Measurements from ENCODE around the gene IPO13.
A peak's percentile ranks its signal among the peaks of the same experiment; 100 is the strongest.

IPO13 gene

DNA sequence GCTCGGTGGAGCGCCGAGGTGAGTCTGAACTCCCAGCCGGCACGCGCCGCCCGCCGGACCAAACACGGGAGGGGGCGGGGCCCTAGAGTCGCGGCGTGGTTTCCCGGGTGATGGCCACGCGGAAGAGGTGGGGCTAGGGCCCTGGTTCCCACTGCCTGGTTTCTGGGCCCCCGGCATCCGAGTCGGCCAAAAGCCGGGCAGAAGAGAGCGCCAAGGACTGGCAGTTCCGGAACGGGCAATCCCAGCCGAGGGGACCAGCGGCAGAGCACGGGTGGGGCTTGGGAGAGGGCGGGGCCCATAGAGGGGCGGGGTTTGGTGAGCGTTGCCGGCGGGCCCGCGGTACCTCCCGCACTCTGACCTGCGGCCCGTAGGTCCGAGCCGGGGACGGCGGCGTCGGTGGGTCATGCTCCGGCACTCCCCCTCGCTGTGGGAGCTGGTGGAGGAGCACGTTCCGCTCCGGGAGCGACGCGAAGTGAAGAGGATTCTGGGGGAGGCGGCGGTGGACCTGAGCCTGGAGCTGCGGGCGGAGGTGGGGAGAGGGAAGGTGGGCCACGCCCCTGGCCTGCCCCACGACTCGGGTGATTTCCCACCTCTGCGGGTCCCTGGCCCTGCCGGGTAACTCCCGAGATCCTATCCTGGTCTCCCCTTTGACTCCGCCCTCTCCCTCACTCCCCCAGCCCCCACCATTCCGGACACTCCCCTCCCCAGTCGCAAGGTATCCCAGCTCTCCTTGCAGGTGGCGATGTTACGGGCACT, 44.9 kb downstream of the IPO13 start, which contains the start of gene CCDC24:
CCDC24 (plus strand) TSS at position 124 of the 756 bp plus-strand sequence; CDS start at position 404, 280 bp downstream.
- DNase-seq: peak; percentile 61

DNA sequence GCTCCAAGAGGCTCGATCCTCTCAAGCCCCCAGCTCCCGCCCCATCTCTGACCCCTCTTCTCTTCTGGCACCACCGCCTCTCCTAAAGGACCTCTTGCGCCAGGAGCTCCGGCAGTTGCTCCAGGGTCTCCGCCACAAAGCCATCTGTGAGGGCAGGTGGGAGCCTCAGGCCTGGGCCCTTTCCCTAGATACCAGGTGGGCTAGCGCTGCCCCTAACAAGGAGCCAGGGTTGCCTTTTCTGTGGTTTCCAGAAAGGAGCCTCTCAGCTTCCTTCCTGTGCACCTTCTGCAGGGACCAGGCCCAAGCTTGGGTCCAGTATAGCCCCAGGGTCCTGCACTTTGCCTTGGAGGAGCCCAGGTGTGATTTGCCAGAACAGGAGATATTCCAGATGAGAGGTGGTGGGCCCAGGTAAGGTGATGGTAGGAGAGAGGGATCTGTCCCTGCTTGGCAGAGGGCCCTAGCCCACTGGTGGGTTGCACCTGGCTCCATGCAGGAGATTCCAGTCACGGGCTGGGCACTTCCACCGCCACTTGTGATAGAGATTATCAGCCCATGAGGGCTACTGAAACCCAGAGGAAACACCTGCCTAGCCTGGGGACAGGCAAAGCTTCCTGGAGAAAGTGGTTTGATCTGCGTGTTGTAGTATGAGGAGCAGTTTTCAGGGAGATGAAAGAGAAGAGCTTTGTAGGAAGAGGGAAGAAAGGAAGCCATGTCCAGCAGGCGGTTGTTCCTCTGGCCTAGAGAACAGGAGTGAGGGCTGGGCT, 45.7 kb downstream of the IPO13 start:
- DNase-seq: no peak

DNA sequence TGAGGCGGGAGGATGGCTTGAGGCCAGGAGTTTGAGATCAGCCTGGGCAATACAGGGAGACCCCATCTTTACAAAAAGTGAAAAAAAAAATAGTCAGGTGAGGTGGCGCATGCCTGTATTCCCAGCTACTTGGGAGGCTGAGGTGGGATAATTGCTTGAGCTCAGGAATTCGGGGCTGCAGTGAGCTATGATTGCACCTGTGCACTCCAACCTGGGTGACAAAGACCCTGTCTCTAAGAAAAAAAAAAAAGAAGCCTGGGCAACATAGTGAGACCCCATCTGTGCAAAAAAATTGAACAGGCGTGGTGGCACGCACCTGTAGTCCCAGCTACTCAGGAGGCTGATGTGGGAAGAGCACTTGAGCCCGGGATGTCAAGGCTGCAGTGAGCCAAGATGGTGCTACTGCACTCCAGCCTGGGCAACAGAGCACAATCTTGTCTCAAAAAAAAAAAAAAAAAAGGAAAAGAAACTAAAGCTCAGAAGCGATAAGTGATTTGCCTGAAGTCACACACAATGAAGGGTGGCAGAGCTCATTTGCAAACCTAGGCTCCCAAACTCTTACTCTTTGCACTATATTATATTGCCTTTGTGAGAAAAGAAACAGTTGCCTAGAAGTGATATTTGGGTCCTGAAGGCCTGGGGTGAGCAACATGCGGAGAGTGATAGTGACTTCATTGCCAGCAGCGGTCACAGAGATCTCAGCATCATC, 46.6 kb downstream of the IPO13 start:
- no peak for DNase-seq

DNA sequence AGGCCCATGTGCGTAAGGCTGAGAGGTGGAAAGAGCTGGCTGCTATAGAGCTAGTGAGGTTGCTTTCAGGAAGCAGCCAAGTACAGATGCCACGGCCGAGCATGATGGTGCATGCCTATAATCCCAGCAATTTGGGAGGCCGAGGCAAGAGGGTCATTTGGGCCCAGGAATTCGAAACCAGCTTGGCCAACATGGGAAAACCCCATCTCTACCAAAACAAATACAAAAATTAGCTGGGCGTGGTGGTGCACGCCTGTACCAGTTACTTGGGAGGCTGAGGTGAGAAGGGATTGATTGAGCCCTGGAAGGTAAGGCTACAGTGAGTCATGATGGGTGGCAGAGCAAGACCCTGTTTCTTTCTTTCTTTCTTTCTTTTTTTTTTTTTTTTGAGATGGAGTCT, 47.3 kb downstream of the IPO13 start:
- no peak for DNase-seq

DNA sequence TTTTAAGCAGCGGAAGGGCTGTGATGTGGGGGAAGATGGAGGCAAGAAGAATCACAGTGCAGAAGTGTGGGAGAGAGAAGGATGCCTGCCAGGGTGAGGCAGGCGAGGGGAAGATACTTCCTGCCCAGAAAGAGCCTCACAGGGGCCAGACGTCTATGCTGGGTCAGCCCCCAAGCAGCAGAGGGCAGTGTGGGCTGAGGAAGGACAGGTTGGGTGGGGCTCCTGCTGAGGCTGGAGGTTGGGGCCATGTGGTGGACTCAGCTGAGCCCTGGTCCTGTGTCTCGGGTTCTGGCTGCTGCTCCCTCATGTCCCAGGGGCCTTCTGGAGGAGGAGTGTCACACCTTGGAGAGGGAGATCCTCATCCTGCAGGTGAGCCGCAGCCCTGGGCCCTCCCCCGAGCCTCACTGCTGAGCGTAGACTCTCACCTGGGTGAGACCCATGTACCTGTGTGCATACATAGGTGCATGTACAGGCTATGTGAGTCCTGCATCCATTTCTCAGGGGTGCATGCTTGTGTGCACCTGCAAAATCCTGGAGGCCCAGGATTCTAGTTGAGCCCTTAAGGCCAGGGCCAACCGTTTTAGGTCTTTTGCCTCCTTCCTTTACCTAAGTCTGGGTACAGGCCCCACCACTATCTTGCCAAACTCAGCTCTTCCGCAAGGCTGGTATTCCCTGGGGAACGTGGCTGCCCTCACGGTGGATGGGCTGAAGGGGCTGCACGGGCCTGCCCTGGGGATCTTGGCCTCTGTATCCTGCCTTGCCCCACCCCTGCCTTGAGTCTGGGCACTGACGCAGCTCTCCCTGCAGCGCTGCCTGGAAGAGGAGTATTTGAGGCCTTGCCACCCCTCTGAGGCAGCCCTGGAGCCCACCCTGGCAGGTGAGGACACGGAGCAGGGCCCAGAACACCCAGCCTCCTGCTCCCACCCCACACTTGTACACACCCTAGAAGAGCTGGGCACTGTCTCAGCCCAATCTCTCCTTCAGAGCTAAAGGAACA, 48.3 kb downstream of the IPO13 start:
- no peak for DNase-seq

DNA sequence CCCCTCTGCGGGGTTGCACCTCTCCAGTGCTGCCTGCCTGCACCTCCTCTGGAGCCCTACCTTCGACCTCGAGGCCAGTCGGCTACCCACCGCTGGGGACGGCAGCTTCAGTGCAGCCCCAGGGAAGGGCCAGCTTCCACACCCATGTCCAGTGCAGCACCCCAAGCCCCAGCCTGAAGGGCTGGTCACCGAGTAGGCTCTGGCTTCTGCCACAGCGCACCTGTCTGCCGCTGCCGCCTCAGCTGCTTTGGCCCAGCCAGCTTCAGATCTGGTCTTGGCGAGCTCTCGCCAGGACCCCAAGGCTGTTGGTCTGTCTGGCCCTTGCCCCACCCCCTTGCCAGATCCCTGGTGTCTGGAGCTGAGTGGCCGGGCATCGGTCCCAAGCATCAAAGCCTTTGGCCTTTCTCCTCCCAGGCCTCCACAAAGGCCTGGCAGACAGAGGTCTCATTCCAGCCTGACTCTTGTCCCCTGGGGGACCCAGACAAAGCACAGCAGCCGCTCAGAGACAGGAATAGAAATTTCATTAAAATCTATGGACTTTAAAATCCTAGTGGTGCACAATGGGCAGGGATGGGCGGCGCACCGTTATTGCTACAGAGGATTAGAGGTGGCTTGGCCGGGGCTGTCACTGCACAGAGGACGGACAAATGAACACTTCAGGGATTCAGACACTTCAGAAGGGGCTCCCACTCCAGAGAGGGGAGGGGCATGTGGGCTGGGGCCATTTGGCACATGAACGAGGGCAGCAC, 49.4 kb downstream of the IPO13 start:
- DNase-seq: no peak

DNA sequence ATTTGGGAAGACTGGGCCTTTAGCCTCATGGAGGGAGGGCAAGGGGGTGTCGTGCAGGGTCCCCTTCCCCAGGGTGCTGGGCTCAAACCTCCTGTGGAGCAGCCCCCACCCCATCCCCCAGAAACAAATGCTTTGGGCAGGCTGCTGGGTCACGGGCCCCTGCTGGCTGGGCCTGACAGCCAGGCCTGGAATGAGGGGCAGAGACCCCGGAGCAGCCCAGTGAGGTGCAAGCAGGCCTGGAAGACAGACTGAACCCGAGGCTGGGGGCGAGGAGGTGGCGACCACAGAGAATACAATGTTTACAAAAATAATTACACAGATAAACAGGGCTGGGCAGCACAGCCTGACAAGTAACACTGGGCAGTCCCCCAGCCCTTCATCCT, 50.0 kb downstream of the IPO13 start:
- DNase-seq: no peak

DNA sequence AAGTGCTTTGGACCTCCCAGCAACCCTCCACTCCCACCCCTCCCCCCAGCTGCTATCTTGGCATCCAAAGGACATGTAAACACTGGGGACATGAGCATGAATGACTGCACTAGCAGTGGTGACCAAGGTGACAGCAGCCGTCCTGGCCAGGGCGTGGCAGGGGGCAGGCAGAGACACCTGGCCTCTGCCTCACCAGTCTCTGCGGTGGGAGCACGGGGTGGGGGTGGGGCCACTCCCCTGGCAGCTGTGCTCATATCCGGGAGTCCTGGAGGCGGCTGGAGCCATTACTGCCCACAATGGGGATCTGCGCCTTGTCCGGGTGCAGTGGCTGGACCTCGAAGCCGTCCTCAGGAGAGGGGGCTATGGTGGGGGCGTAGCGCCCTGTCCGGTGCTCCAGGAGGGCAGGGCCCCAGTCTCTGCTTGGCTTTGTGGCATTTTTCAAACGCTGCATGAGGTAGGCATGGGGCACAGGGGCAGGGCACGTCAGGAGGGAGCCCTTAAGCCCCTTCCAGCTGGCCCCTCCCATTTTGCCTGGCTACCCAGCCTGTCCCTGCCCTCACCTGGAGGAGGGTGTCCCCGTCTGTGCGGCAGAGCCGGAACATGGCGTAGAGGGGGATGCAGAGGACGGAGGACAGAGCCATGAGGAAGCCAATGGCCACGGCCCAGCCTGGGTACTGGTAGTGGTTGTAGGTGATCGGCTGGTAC, 50.7 kb downstream of the IPO13 start:
- no peak for DNase-seq

DNA sequence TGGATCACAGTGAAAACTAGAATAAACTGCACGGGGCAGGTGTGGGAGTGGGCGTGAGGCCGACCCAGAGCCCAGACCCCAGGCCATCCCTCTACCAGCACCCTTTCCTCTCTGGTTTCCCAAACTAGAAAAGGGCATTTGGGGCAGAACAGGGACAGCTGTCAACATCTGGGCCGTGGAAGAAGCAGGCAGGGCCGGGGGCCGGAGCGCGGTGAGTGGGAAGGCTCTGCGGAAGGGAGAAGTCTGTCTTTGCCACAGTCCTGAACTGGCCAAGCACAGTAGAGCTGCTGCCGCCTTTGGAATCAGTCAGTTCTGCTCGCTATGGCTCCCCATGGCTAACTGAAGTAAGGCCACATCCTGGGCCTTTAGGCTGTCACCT, 51.2 kb downstream of the IPO13 start:
- DNase-seq: no peak

DNA sequence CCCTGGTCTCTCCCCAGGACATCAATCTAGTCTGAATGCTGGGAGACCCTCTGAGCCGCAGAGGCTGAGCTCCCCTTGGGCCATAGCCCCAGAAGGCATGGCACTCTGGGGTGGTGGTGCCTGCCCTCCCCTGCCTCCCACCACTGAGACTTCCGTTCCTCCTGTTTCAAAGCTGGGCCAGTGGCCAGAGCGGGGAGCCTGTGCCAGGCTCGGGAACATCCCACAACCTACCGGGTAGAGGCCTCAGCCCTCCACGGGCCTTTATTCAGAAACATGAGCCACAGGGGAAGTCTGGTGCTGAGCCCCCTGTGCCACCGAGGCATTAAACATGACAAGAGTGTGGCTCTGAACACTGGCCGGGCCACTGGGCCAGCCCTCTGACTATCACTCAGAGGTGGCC, 52.7 kb downstream of the IPO13 start:
- no peak for DNase-seq

DNA sequence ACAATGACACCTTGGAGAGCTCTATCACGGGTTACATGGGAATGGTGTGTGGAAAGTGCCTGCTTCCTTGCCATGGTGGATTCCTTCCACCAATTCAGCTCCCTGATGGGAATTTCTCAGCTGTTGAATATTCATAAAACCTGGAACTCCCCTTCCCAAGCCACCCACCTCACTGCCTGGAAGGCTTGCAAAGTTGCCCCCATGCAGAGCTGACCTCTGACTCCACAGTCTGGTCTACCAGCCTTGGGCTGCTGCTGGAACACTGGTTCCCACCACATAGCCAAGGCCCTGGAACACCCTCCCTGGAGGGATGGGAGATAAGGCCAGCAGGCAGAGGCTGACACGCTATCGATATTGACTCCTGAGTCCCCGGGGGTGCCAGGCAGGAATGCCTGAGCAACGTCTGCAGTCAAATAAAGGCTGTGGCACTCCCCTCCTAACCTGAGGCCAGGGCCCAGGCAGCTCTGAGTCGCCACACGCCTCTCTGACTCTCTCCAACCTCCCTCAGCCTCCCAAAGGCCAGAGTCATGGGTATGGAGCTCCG, 53.4 kb downstream of the IPO13 start:
- DNase-seq: no peak

DNA sequence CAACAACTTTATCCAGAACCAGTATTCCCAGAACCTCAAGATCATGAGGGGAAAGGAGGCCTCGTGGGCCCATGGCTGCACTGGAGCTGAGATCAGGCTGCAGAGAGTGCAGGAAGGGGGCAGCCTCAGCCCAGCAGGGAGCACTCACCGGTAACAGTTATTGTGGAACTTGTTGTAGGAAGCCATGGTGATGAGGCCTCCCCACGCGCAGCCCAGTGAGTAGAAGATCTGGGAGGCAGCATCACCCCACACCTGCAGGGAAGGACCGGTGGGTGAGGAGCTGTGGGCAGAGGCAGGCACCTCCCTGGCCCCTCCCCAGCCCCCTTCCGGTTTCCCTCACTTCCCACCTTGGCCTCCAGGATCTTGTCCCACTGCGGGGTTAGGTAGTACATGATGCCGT, 55.4 kb downstream of the IPO13 start:
- no peak for DNase-seq

DNA sequence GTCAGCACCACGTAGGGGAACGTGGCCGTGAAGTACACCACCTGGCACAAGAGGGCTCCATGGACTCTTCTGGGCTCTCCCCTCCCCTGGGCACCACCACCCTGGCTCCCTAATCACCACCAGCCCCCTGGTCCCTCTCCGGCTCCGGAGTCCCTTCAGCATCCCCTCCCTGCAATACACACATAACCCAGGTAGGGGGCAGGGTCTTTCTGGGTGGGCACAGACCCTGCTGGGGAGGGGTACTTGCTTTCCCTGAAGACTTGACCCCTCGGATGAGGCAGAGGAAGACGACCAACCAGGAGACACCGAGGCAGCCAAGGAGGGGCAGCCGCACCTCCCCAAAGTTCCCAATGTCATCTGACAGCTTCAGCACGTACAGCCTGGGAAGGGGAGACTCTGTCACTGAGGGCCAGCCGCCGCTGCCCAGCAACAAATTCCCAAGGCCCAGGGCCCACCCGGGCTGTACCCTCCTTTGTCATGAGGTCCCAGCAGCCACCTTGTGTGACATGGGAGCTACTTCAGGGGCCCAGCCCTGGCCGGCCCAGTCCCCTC, 55.9 kb downstream of the IPO13 start:
- DNase-seq: no peak

DNA sequence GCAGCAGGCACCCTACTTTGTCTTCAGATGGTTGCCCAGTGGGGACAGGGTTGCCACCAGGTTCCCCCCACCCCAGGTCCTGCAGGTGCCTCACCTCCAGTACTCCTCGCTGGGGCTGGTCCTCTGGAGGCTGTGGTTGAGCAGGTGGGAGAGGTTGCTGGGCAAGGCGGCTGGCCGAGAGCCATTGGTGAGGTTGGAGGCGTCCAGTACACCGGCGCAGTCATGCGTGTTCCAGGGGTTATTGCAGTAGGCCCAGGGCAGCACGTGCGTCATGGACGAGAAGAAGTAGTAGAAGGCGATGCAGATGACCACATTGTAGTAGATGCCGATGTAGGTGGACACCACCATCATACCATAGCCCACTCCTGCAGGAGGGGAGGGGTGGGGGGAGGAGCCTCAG, 61.5 kb downstream of the IPO13 start:
- no peak for DNase-seq

DNA sequence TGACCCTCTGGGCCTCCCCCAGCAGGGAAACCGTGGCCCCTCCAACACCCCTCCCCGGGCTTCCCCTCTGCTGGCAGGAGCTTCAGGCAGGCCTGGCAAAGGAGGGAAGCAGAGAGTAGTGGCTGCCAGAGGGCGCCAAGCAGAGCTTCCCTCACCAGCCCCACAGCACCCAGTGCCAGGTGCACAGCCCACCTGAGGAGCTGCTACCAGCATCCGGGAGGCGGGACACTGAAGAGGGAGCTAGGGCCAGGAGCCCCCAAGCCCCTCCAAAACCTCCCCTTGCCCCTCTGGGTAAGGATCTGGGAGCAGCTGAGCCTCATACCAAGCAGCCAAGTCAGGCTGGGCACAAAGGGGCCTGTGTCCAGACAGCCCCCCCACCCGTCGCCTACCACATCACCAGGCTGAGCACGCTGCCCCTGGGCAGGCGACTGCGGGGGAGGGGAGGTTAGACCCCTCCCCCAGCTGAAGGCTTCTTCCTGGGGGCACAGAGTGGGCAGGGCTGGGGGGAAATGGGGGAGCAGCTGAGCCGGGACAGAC, 64.3 kb downstream of the IPO13 start:
- no peak for DNase-seq

DNA sequence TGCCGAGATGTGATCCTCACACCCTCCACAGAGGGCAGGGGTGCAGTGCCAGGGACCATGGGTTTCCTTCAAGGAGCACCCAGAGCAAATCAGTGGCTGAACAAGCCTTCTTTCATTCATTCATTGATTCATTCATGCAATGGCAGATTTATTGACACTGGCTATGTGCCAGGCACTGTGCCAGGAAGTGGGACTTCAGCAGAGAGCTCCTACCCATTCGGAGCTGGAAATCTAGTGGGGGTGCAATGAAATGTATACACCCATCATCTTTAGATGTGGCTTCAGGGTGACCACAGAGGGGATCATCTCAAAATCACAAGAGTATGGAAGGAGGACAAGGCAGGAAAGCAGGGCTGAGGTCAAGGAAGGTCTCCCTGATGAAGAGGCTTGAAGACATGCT, 65.7 kb downstream of the IPO13 start:
- DNase-seq: no peak

DNA sequence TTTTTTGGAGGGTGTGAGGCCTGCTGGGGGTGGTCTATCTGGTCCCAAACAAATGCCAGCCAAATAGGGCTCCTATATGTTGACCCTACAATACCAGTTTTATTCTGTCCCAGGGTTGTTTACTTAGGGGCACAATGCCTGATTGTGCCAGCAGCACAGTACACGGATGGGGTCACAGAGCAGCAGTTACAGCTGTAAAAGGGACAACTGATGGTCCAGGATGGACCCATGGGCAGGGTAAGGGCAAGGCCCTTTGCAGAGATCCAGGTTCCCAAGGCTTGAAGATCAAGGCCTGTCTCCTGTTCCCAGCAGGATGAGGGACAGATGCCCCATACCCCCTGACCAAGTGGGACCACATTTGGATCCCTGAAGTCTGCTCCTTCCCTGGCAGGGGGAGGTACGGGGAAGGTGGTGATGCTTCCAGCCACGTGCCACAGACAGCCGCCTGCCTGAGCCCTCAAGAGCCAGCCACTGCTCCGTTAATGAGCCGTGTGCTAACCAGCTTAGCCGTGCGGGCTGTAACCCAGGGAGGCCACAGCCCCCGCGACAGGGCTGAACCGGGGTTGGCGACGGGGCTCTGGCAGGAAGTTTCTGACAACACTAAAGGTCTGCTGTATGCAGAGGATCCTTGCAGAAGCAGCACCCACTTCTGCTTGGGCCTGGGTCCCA, 66.3 kb downstream of the IPO13 start:
- DNase-seq: no peak

DNA sequence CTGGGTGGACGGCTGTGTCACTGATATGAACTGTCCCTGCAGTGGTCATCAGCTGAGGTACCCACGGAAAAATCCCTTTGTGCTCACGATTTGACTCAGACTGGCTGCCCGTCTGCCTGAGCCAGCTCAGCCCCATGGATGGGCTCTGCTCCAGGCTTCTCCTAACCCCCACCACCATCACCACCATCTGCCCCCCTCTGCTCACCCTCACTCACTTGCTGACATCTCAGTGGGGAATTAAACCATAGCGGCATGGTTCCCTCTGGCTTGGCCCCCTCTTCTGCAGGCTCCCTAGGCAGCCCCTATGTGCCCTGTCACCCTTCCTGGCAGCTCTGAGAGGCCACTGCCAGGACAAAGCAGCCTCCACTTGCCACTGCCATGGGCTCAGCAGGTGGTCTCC, 67.2 kb downstream of the IPO13 start:
- DNase-seq: no peak

DNA sequence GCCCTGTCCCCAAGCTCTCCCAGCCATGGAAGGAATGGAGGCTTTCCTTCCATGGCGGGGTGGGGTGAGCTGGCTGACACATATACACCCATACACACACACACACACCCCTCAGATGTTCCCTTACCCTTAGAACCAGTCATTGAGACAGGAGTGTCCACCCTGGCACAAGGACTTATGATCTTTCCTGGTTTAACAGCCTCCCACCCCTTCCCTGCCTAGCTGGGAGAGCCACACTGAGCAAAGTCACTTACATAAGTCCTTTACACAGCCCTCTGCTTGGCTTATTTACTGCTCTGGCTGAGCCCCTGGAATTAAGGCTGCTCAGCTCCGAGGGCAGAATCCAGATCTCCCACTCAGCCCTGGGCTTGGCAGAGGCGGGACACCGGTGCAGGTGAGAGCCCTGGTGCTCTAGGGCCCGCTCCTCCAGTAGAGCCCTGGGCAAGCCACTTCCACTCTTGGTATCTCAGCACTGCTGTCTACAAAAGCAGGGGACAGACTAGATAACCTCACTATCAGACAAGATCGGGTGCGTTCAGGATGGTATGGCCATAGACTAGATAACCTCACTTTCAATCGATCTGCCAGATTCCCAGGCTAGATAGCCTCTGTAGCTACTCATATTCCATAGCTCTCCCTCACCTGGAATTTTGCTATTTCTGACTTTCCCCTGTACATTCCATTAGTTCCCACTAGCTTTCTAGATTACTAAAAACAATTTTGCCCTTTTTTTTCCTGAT, 67.8 kb downstream of the IPO13 start:
- no peak for DNase-seq
